Fibroblast of lung (primary cell): Measurements from ENCODE around the gene C1QTNF4. TPM values are rescaled to one million over a fixed set of nuclear protein-coding genes. Genes with fewer than 3 reads are reported as not detected.

Experiments
- DNase-seq, 2 donors: peaks; one replicate each; pipeline versions ENCODE4 v3.0.0 to v3.0.0-alpha.2; 2010; ENCODE audit warnings: low read depth in 2 of 2
- H2AFZ ChIP-seq: 2 replicates; pipeline ENCODE4 v1.5.1; 2012; ENCODE audit warnings: low read length, control low read depth, inconsistent platforms
- H3K27ac ChIP-seq: 2 replicates; pipeline ENCODE4 v1.5.1; 2011; ENCODE audit warnings: low read length, control low read depth; ENCODE audit not compliant: insufficient read depth
- H3K27me3 ChIP-seq: 2 replicates; pipeline ENCODE4 v1.5.1; 2011; ENCODE audit warnings: mild to moderate bottlenecking, low read length; ENCODE audit not compliant: control insufficient read depth, insufficient read depth
- H3K36me3 ChIP-seq: 2 replicates; pipeline ENCODE4 v1.5.1; 2011; ENCODE audit warnings: low read length; ENCODE audit not compliant: control insufficient read depth, insufficient read depth
- H3K4me1 ChIP-seq: 2 replicates; pipeline ENCODE4 v1.5.1; 2011; ENCODE audit warnings: low read length; ENCODE audit not compliant: control insufficient read depth, insufficient read depth; ENCODE audit errors: extremely low read depth
- H3K4me2 ChIP-seq: 2 replicates; pipeline ENCODE4 v1.5.1; 2011; ENCODE audit warnings: low read length, control low read depth; ENCODE audit not compliant: insufficient read depth; ENCODE audit errors: extremely low read depth
- H3K4me3 ChIP-seq, 4 experiments: fragments of 200-600 bp in 1 of 4; sonication (generic) in 1 of 4; replicated peaks in 1 of 4; 2 replicates each; pipeline ENCODE4 v1.5.1; 2011 to 2016; ENCODE audit warnings: low read length in 4 of 4, low read depth in 3 of 4, mild to moderate bottlenecking in 3 of 4, control low read depth in 2 of 4, inconsistent platforms in 1 of 4, mixed read lengths in 1 of 4; ENCODE audit not compliant: insufficient read depth in 1 of 4; ENCODE audit errors: control extremely low read depth in 1 of 4
- H3K79me2 ChIP-seq: 2 replicates; pipeline ENCODE4 v1.5.1; 2012; ENCODE audit warnings: mild to moderate bottlenecking, low read length, inconsistent platforms; ENCODE audit not compliant: control insufficient read depth, insufficient read depth
- H3K9ac ChIP-seq: 2 replicates; pipeline ENCODE4 v1.5.1; 2011; ENCODE audit warnings: mild to moderate bottlenecking, low read length, control low read depth; ENCODE audit not compliant: insufficient read depth
- H3K9me3 ChIP-seq: 2 replicates; pipeline ENCODE4 v1.5.1; 2012; ENCODE audit warnings: low read depth, low read length; ENCODE audit not compliant: control insufficient read depth, insufficient read depth
- H4K20me1 ChIP-seq: 2 replicates; pipeline ENCODE4 v1.5.1; 2011; ENCODE audit warnings: low read length; ENCODE audit not compliant: control insufficient read depth, insufficient read depth; ENCODE audit errors: extremely low read depth
- CTCF ChIP-seq, 2 donors: IDR thresholded peaks in 1 of 2; conservative IDR thresholded peaks in 1 of 2; 1 replicate in 1 of 2; 2 replicates in 1 of 2; pipeline ENCODE4 v1.5.1; 2011 to 2012; ENCODE audit warnings: low read length in 2 of 2, control low read depth in 1 of 2, inconsistent platforms in 1 of 2, low read depth in 1 of 2, mild to moderate bottlenecking in 1 of 2
- EZH2 ChIP-seq: IDR thresholded peaks from 2 replicates; pipeline ENCODE4 v1.5.1; 2012; ENCODE audit warnings: low read length, control low read depth, mild to moderate bottlenecking; ENCODE audit errors: missing control alignments
- polyA plus RNA-seq, 2 donors: library from polyadenylated mRNA; depleted of rRNA in 1 of 2; stranded (reverse) in 1 of 2; unstranded in 1 of 2; fragments of >200 nt; gene quantifications; 2 replicates each; pipeline ENCODE4 v1.2.1, GENCODE V29; 2011 to 2012; ENCODE audit warnings: missing spikeins in 1 of 2
- total RNA-seq: library from RNA; depleted of rRNA; stranded (reverse); fragments of >200 nt; gene quantifications from 2 replicates; pipeline ENCODE4 v1.2.1, GENCODE V29; 2014

The C1QTNF4 gene
- total and polyA plus RNA-seq, 2 donors (not counting 1 experiment from before 2014, with no cell fraction given), result under 0.01 TPM; not detected in 1

GRCh38 chr11:47628026-47628425 is 33.8 kb upstream of the C1QTNF4 start:
- no peaks in the 10 kb centered on the region for H3K9me3 ChIP-seq
- peaks cover 11% of the 10 kb centered on the region for H3K36me3 ChIP-seq
- no peak overlapping the region for H3K27ac ChIP-seq
- no peaks in the 10 kb centered on the region for H4K20me1 ChIP-seq
- H3K4me2 ChIP-seq, result no peak overlapping the region
- DNase-seq, result no peak
- H3K27me3 ChIP-seq, result no peaks in the 10 kb centered on the region
- H3K79me2 ChIP-seq, result no peaks in the 10 kb centered on the region
- H3K4me1 ChIP-seq, result no peaks in the 10 kb centered on the region
- no peak overlapping the region for H2AFZ ChIP-seq
- no peak overlapping the region for H3K9ac ChIP-seq
- H3K4me3 ChIP-seq, result no peak overlapping the region
- TF ChIP-seq CTCF (conservative IDR thresholded peaks at IDR 0.05 in 1 of 2, IDR thresholded peaks at IDR 0.05 in 1 of 2; ENCODE audit: low read depth in 1 of 2, low read length in 2 of 2), result no peak
- no peak for TF ChIP-seq EZH2

- Histone ChIP-seq H3K4me2 (no peak overlapping the region), H3K4me1 (no peaks in the 10 kb centered on the region), H3K27me3 (no peaks in the 10 kb centered on the region), H4K20me1 (no peaks in the 10 kb centered on the region), H3K27ac (no peak overlapping the region), H3K9me3 (no peaks in the 10 kb centered on the region), H3K4me3 (no peak overlapping the region), H3K9ac (no peak overlapping the region), H2AFZ (no peak overlapping the region), H3K79me2 (no peaks in the 10 kb centered on the region), H3K36me3 (peaks cover 11% of the 10 kb centered on the region)
- no peak for DNase-seq
- TF ChIP-seq EZH2 (no peak), CTCF (conservative IDR thresholded peaks at IDR 0.05 in 1 of 2, IDR thresholded peaks at IDR 0.05 in 1 of 2; ENCODE audit: low read depth in 1 of 2, low read length in 2 of 2) (no peak)
Observed at GRCh38 chr11:47626234-47626633, 32.0 kb upstream of the C1QTNF4 start.

GRCh38 chr11:47620836-47621378 is 26.7 kb upstream of the C1QTNF4 start:
- no peak overlapping the region for H3K4me2 ChIP-seq
- H3K27me3 ChIP-seq, result no peaks in the 10 kb centered on the region
- TF ChIP-seq CTCF (conservative IDR thresholded peaks at IDR 0.05 in 1 of 2, IDR thresholded peaks at IDR 0.05 in 1 of 2; ENCODE audit: low read depth in 1 of 2, low read length in 2 of 2) (no peak), EZH2 (no peak)
- no peak overlapping the region for H3K27ac ChIP-seq
- H2AFZ ChIP-seq, result no peak overlapping the region
- no peak overlapping the region for H3K9ac ChIP-seq
- no peaks in the 10 kb centered on the region for H3K9me3 ChIP-seq
- H3K4me1 ChIP-seq, result peaks cover 11% of the 10 kb centered on the region
- H3K79me2 ChIP-seq, result no peaks in the 10 kb centered on the region
- no peaks in the 10 kb centered on the region for H4K20me1 ChIP-seq
- no peak overlapping the region for H3K4me3 ChIP-seq
- no peak for DNase-seq
- H3K36me3 ChIP-seq, result peaks cover 13% of the 10 kb centered on the region
